WTC11 (cell line): ENCODE measurements around the gene DIP2A.

Source experiments
- CBFB ChIP-seq: sonication (generic); formaldehyde crosslinking; IDR thresholded peaks from 2 replicates; pipeline ENCODE4 v1.8.1; 2022; ENCODE audit warnings: mild to moderate bottlenecking, low read depth, missing genetic modification reagents
- FOXJ3 ChIP-seq: sonication (generic); formaldehyde crosslinking; IDR thresholded peaks from 2 replicates; pipeline ENCODE4 v1.9.0; 2021; ENCODE audit warnings: missing genetic modification reagents, mild to moderate bottlenecking, borderline replicate concordance
- FOXK1 ChIP-seq: sonication (generic); formaldehyde crosslinking; IDR thresholded peaks from 2 replicates; pipeline ENCODE4 v1.8.0; 2022; ENCODE audit warnings: mild to moderate bottlenecking, moderate library complexity, missing genetic modification reagents
- JUN ChIP-seq: sonication (generic); formaldehyde crosslinking; IDR thresholded peaks from 2 replicates; pipeline ENCODE4 v1.8.0; 2023; ENCODE audit warnings: mild to moderate bottlenecking, missing genetic modification reagents
- NFYB ChIP-seq: sonication (generic); formaldehyde crosslinking; conservative IDR thresholded peaks from 2 replicates; pipeline ENCODE4 v1.8.0; 2022; ENCODE audit warnings: low read depth, missing genetic modification reagents
- OVOL2 ChIP-seq: fragments of 250-450 bp; sonication (Bioruptor Pico); IDR thresholded peaks from 2 replicates; pipeline ENCODE4 v1.9.0; 2021; ENCODE audit warnings: mild to moderate bottlenecking, borderline replicate concordance
- TF ChIP-seq, protein P1 (sequence below): fragments of 200-600 bp; IDR thresholded peaks from 2 replicates; pipeline ENCODE4 v1.8.0; 2022; ENCODE audit warnings: antibody characterized with exemption
- TF ChIP-seq, protein P2 (sequence below): sonication (generic); formaldehyde crosslinking; conservative IDR thresholded peaks from 2 replicates; pipeline ENCODE4 v1.8.1; 2022; ENCODE audit warnings: mild to moderate bottlenecking, missing genetic modification reagents
- TF ChIP-seq, protein P3 (sequence below): sonication (generic); formaldehyde crosslinking; IDR thresholded peaks from 2 replicates; pipeline ENCODE4 v1.8.1; 2023; ENCODE audit warnings: mild to moderate bottlenecking, missing genetic modification reagents
- TF ChIP-seq, protein P4 (sequence below): sonication (generic); formaldehyde crosslinking; IDR thresholded peaks from 2 replicates; pipeline ENCODE4 v1.8.1; 2022; ENCODE audit warnings: mild to moderate bottlenecking, moderate library complexity, missing genetic modification reagents

DNA sequence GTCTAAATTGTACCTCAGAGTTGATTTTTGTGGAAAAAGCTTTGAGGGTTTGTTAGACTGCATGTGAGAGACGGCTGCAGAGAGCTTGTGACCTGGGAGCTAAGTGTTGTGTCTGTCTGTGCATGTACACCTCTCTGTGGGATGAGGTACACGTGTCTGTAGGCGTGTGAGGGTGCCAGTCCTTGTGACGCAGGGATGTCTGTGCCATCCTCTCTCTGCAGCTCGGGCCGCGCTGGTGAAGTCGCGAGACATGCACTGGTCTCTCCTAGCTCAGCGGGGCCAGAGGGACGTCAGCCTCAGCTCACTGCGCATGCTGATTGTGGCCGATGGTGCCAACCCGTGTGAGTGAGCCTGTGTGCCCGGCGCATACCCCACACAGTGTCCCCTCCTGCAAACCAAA is 79.6 kb downstream of the DIP2A start:
- TF ChIP-seq JUN (CRISPR knock-in tag) (no peak), FOXK1 (CRISPR knock-in tag) (no peak), CBFB (CRISPR knock-in tag) (no peak), FOXJ3 (CRISPR knock-in tag) (no peak), NFYB (CRISPR knock-in tag) (no peak), OVOL2 (CRISPR knock-in tag) (no peak)
- TF ChIP-seq, protein P1, sequence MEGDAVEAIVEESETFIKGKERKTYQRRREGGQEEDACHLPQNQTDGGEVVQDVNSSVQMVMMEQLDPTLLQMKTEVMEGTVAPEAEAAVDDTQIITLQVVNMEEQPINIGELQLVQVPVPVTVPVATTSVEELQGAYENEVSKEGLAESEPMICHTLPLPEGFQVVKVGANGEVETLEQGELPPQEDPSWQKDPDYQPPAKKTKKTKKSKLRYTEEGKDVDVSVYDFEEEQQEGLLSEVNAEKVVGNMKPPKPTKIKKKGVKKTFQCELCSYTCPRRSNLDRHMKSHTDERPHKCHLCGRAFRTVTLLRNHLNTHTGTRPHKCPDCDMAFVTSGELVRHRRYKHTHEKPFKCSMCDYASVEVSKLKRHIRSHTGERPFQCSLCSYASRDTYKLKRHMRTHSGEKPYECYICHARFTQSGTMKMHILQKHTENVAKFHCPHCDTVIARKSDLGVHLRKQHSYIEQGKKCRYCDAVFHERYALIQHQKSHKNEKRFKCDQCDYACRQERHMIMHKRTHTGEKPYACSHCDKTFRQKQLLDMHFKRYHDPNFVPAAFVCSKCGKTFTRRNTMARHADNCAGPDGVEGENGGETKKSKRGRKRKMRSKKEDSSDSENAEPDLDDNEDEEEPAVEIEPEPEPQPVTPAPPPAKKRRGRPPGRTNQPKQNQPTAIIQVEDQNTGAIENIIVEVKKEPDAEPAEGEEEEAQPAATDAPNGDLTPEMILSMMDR, result no peak
- TF ChIP-seq, protein P2, sequence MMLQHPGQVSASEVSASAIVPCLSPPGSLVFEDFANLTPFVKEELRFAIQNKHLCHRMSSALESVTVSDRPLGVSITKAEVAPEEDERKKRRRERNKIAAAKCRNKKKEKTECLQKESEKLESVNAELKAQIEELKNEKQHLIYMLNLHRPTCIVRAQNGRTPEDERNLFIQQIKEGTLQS (CRISPR knock-in tag), result no peak
- TF ChIP-seq, protein P3, sequence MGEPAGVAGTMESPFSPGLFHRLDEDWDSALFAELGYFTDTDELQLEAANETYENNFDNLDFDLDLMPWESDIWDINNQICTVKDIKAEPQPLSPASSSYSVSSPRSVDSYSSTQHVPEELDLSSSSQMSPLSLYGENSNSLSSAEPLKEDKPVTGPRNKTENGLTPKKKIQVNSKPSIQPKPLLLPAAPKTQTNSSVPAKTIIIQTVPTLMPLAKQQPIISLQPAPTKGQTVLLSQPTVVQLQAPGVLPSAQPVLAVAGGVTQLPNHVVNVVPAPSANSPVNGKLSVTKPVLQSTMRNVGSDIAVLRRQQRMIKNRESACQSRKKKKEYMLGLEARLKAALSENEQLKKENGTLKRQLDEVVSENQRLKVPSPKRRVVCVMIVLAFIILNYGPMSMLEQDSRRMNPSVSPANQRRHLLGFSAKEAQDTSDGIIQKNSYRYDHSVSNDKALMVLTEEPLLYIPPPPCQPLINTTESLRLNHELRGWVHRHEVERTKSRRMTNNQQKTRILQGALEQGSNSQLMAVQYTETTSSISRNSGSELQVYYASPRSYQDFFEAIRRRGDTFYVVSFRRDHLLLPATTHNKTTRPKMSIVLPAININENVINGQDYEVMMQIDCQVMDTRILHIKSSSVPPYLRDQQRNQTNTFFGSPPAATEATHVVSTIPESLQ (CRISPR knock-in tag), result no peak
- TF ChIP-seq, protein P4, sequence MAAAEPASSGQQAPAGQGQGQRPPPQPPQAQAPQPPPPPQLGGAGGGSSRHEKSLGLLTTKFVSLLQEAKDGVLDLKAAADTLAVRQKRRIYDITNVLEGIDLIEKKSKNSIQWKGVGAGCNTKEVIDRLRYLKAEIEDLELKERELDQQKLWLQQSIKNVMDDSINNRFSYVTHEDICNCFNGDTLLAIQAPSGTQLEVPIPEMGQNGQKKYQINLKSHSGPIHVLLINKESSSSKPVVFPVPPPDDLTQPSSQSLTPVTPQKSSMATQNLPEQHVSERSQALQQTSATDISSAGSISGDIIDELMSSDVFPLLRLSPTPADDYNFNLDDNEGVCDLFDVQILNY (CRISPR knock-in tag), result no peak
